ENCODE results near the gene MEIKIN. TPM values are rescaled to one million over a fixed set of nuclear protein-coding genes. Genes with fewer than 3 reads are reported as not detected.

The MEIKIN gene
- polyA plus RNA-seq, 12 donors, result 0.50 to 0.65 TPM; not detected in 10

- DNase-seq, result no peak
These were observed 28.6 kb upstream of the MEIKIN start for GRCh38 chr5:131974016-131974415.

- no peak for DNase-seq
These were observed 27.7 kb upstream of the MEIKIN start for GRCh38 chr5:131973089-131973712.

- DNase-seq, result no peak
These were observed 23.0 kb upstream of the MEIKIN start for GRCh38 chr5:131968396-131968954.

GRCh38 chr5:131966551-131966950, 21.1 kb upstream of the MEIKIN start:
- no peak for DNase-seq

GRCh38 chr5:131965826-131966415, 20.5 kb upstream of the MEIKIN start:
- DNase-seq, result no peak

DNA sequence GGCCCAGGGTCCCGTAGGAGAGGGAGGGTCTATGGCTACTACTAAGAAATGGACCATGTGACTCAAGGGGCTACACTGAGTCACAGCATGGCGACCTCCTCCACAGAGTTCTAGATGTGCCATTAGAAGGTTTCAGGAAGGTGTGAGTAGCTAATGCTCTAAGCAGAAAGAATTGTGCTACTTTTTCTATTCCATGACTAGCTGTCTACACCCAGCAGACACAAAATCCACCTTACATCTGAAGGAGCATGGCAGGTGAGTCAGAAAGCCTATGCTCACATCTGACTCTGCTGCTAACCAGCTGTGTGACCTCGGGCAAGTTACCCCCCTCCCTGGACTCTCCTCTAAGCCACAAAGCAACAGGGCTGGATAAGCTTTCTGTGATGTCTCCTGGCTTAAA, 14.4 kb upstream of the MEIKIN start:
- no peak for DNase-seq

DNA sequence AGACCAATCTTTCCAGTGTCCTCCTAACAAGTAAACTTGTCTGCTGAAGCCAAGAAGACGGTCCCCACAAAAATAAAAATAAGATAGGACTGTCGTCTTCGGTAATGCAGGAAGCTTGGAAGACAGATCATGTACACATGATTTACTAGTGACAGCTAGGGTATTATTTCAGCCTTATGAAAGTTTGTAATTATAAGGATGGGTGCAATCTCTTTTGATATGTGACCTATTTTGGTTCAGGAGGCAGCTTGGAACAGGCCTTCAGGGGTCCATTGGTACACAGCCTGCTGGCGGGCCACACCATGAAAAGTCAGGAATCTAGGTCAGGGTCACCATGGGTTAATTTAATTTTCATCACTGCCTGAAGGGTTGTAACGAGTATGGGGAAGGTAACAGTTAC, 13.7 kb upstream of the MEIKIN start:
- DNase-seq, result no peak

- no peak for DNase-seq
These were observed 12.4 kb upstream of the MEIKIN start for GRCh38 chr5:131957721-131958441.

- no peak for DNase-seq
These were observed 8.5 kb upstream of the MEIKIN start for GRCh38 chr5:131953969-131954368.

GRCh38 chr5:131952301-131952857, 6.9 kb upstream of the MEIKIN start:
- peak; percentile 2 for DNase-seq

DNA sequence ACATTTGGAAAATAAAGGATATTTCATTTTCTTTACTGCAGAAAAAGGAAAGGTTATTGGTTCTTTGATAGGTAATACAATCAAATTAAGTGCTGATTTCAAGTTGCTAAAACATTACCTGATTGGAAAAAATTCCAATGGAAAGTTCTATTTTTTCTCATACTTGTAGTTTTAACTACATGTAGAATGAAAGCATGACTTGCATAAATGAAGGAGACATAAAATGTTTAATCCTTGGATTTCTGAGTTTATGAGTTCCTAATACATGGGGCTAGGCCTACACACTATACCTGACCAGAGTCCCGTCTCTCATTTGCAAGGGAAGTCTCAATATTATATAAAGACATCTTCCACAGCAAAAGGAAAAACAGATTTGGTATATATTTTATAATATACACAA, 5.2 kb upstream of the MEIKIN start:
- DNase-seq, result no peak

- no peak for DNase-seq
These were observed 2.0 kb upstream of the MEIKIN start for GRCh38 chr5:131947445-131947844.

DNA sequence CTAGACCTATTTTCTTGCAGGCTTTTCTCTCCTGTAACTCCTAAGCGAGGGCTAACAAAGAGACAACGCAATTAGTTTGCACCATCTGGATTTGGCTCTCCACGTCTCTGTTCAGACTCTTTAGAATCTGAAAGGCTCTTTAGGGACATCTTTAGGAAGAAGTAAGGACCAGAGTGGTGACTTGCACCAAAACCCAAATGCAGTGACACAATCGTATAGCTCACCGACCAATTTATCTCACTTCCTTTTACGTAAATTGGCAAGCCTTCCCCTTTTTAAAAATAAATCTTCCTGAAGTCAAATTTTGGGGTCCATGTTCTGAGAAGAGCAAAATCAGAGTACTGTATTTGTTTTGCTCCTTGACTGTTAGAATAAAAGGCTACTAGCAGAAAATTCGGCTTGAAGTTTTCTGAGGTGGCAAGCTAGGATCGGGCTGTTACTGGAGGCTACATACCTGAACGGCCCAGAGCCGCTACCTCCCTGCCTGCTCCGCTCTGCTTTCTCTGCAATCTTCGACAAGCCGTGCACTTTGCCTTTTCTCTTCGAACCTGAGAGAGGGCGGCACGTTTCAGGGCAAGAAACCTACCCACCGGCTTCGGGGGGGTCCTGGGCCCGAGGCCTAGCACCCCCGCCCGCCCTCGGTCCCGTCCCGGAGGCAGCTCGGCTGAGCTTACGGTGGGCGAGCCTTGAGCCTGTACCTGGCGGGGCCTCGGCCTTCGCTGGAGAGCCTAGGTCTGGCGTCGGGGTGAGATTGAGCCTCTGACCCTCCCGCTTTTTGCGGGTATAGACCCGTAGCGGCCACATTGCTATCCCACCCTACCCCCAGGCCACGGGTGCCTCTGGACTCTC, 537 bp downstream of the MEIKIN start:
- no peak for DNase-seq

- no peak for DNase-seq
These were observed 1.5 kb downstream of the MEIKIN start for GRCh38 chr5:131943916-131944315.

- DNase-seq, result no peak
These were observed 3.4 kb downstream of the MEIKIN start for GRCh38 chr5:131942016-131942415.

- no peak for DNase-seq
These were observed 5.6 kb downstream of the MEIKIN start for GRCh38 chr5:131939690-131940345.

- no peak for DNase-seq
These were observed 13.2 kb downstream of the MEIKIN start for GRCh38 chr5:131932235-131932634.

DNA sequence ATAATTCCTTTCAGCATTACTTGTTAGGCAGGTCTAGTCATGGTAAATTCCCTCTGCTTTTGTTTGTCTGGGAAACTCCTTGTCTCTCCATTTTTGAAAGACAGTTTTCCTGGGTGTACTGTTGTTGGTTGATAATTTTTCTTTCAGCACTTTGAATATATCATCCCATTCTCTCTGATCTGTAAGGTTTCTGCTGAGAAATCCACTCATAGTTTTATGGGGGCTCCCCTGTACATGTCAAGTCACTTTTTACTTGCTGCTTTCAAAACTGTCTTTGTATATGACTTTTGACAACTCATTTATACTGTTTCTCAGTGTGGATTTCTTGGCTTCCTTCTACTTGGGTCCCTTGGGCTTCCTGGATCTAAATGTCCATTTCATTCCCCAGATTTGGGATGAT, 16.5 kb downstream of the MEIKIN start:
- DNase-seq, result no peak

DNA sequence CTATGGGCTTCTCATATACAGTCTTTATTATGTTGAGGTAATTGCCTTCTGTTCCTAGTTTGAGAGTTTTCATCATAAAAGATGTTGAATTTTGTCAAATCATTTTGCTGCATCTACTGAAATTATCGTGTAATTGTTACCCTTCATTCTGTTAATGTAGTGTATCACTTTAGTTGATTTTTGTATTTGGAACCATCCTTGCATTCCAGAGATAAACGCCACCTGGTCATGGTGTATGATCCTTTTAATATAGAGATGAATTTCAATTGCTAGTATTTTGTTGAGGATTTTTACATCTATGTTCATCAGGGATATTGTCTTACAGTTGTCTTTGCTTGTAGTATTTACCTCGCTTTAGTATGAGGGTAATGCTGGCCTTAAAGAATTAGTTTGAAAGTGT, 19.3 kb downstream of the MEIKIN start:
- no peak for DNase-seq

DNA sequence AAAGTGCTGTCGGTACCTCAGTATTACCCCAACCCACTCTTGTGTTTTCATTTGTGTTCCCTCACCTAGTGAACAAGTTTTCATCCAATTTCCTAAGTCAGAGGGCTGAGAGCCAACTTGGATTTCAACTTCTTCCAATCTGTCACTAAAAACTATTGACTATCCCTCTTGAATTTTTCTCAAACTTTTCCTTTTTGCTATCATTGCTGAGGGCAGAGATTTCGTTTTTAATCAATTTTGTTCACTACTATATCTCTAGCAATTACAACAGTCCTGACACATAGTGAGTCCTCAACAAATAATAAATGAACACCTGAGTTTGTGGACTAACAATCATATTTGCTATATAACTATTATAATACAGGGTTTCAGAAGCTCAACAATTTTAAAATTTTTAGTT, 29.0 kb downstream of the MEIKIN start:
- no peak for DNase-seq

DNA sequence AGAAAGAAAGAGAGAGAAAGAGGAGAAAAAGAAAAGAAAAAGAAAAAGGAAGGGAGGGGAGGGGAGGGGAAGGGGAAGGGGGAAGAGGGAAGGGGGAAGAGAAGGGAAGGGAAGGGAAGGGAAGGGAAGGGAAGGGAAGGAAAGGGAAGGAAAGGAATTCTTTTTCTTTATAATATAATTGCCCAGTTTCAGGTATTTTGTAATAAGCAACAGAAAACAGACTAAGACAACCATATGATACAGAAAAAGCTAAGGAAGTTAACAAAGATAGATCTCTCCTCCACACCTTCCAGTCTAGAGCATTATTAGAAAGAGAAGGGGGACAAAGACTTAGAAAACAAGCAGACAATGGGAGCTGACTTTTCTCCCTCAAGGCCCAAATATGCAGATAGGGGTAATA, 31.0 kb downstream of the MEIKIN start:
- no peak for DNase-seq

Data from muscle of arm (tissue), 12 donors.